Cardiac fibroblast (primary cell): ENCODE results near the gene PID1.
A peak's percentile ranks its signal among the peaks of the same experiment; 100 is the strongest.
"Not testable (repeated sequence)": the region's sequence is repeated elsewhere in the genome, so short reads cannot be mapped to it uniquely, and the experiment has no call there.

Experiments used
- DNase-seq, 2 donors: peaks; one replicate each; pipeline versions ENCODE4 v3.0.0 to v3.0.0-alpha.2; 2010; ENCODE audit warnings: low read depth in 2 of 2
- H3K4me3 ChIP-seq, 2 donors: replicated peaks in 1 of 2; 1 replicate in 1 of 2; 2 replicates in 1 of 2; pipeline ENCODE4 v1.5.1; 2011; ENCODE audit warnings: low read depth in 2 of 2, low read length in 2 of 2, mild to moderate bottlenecking in 2 of 2, moderate library complexity in 1 of 2
- TF ChIP-seq, protein P1 (sequence below): IDR thresholded peaks from one replicate; pipeline ENCODE4 v1.5.1; 2011; ENCODE audit warnings: low read depth, mild to moderate bottlenecking, low read length, inconsistent platforms

Gene PID1

DNA sequence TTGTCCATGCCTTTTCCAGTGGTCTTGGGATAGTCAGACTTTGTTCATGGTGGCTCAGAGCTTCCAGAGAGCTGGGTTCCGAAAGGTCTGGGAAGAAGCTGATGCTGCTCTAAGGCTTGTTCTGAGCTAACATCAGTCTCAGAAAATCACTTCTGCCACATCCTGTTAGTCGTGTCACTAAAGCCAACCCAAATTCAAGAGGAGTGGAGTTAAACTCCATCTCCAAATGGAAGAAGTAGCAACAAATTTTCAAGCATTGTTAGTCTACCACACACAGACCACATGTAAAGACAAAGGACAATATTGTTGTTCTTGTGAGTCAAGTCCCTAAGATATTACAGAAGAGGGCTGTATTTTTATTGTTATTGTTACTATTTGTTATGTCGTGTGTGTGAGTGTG lies 77.8 kb downstream of the PID1 start:
- no peak overlapping the region for H3K4me3 ChIP-seq
- TF ChIP-seq, protein P1, sequence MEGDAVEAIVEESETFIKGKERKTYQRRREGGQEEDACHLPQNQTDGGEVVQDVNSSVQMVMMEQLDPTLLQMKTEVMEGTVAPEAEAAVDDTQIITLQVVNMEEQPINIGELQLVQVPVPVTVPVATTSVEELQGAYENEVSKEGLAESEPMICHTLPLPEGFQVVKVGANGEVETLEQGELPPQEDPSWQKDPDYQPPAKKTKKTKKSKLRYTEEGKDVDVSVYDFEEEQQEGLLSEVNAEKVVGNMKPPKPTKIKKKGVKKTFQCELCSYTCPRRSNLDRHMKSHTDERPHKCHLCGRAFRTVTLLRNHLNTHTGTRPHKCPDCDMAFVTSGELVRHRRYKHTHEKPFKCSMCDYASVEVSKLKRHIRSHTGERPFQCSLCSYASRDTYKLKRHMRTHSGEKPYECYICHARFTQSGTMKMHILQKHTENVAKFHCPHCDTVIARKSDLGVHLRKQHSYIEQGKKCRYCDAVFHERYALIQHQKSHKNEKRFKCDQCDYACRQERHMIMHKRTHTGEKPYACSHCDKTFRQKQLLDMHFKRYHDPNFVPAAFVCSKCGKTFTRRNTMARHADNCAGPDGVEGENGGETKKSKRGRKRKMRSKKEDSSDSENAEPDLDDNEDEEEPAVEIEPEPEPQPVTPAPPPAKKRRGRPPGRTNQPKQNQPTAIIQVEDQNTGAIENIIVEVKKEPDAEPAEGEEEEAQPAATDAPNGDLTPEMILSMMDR = no peak
- peak in 1 of 2 donors; percentile 45 for DNase-seq

- TF ChIP-seq, protein P1 = no peak
- H3K4me3 ChIP-seq = no peak overlapping the region
- DNase-seq = no peak
Observed at GRCh38 chr2:229191413-229191812, 79.7 kb downstream of the PID1 start.

- DNase-seq, H3K4me3 ChIP-seq: not testable (repeated sequence)
Observed at GRCh38 chr2:229187123-229187522, 84.0 kb downstream of the PID1 start.

- no peak overlapping the region for H3K4me3 ChIP-seq
- TF ChIP-seq, protein P1 = no peak
- no peak for DNase-seq
Observed at GRCh38 chr2:229181641-229182040, 89.4 kb downstream of the PID1 start.

DNA sequence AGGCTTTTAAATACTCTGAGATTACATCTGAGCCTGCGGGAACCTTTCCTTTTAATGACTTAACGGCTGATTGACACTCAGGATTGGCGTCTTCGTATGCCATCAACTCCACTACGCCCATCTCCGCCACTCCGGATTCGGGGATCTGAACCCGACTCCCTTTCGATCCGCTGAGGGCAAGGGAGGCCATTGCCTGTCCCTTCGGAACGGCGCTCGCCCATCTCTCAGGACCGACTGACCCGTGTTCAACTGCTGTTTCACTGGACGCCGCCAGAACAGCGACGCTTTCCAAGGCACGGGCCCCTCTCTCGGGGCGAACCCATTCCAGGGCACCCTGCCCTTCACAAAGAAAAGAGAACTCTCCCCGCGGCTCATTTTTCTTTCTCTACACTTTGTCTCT lies 90.4 kb downstream of the PID1 start:
- no peak overlapping the region for H3K4me3 ChIP-seq
- TF ChIP-seq, protein P1 = no peak
- DNase-seq = no peak

- H3K4me3 ChIP-seq = no peak overlapping the region
- DNase-seq = no peak
- TF ChIP-seq, protein P1 = no peak
Observed at GRCh38 chr2:229179628-229180027, 91.5 kb downstream of the PID1 start.

DNA sequence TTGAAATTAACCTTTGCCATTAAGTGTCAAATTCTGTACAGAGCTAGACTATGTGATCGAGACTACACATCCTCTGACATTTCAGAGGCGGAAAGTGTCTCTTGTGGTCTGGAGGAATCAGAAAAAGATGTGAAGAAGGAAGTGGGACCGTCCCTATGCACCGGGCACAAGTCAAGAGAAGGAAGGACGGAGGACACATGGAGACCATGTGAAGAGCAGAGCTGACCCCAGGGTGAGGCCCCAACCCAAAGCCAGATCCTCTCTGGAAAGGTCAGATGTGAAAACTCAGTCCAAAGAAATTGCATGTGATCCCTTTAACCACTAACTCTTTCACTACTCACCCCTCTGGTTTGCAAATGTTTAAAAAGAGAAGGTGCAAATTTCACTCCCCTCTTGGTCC lies 92.4 kb downstream of the PID1 start:
- DNase-seq = no peak
- H3K4me3 ChIP-seq = no peak overlapping the region
- TF ChIP-seq, protein P1 = no peak
